Measurements from ENCODE around the gene PPIL6. TPM values are rescaled to one million over a fixed set of nuclear protein-coding genes. Genes with fewer than 3 reads are reported as not detected.

Gene PPIL6
- total and polyA plus RNA-seq, 4 donors = 0.17 to 0.51 (median 0.30) TPM

DNA sequence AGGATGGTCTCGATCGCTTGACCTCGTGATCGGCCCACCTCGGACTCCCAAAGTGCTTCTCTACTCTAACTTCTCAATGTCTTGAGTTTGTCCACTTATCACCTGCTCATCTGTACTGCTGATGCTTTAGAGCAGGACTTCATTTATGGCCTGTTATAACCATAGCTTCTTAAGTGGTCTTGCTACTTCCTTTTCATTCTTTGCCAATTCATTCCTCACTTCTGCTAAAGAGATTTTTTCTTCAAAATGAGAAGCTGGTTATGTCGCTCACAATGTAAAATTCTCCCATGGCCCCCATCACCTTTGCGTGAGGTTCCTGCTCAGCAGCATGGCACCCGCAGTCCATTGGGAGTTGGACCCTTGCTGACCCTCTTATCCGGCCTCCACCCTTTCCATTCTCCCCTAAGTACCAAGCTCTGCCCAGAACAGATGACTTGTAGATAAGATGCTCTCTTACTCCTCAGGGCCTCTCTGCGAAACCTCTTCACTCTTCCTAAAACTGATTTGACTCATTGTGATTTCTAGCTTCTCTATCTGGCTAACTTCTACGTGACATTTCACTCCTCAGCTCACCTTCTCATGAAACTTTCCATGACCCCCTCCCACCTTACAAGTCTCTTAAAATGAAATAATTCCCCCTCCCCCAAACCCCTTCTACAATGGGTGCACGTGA is 44.2 kb downstream of the PPIL6 start:
- Histone ChIP-seq H3K4me1 (ENCODE audit: control insufficient read depth in 4 of 4, insufficient read depth in 4 of 4, low read length in 3 of 4) (no peaks in the 10 kb centered on the region), H3K9me3 (ENCODE audit: control insufficient read depth in 4 of 4, low read length in 3 of 4) (no peaks in the 10 kb centered on the region), H3K36me3 (ENCODE audit: control insufficient read depth in 4 of 4, insufficient read depth in 3 of 4, low read depth in 1 of 4, low read length in 3 of 4) (no peaks in the 10 kb centered on the region), H3K9ac (ENCODE audit: low read depth in 1 of 2, low read length in 2 of 2) (no peak overlapping the region), H3K4me3 (ENCODE audit: low read depth in 1 of 3, low read length in 3 of 3) (no peak overlapping the region), H3K27ac (ENCODE audit: low read depth in 1 of 2, low read length in 2 of 2) (no peak overlapping the region), H3K27me3 (ENCODE audit: control insufficient read depth in 4 of 4, insufficient read depth in 4 of 4, low read length in 3 of 4) (no peaks in the 10 kb centered on the region)
- TF ChIP-seq TAF1 (conservative IDR thresholded peaks at IDR 0.05) = no peak
- TF ChIP-seq RAD21 (IDR thresholded peaks at IDR 0.05) = no peak
- TF ChIP-seq, protein P1, sequence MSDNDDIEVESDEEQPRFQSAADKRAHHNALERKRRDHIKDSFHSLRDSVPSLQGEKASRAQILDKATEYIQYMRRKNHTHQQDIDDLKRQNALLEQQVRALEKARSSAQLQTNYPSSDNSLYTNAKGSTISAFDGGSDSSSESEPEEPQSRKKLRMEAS (IDR thresholded peaks at IDR 0.05) = no peak
- no peak for TF ChIP-seq EGR1 (IDR thresholded peaks at IDR 0.05; ENCODE audit: low read depth in 2 of 2)
- TF ChIP-seq FOXA2 (IDR thresholded peaks at IDR 0.05) = no peak
- no peak for TF ChIP-seq NR2F2 (IDR thresholded peaks at IDR 0.05)
- TF ChIP-seq SP1 (IDR thresholded peaks at IDR 0.05) = no peak
- TF ChIP-seq, protein P2, sequence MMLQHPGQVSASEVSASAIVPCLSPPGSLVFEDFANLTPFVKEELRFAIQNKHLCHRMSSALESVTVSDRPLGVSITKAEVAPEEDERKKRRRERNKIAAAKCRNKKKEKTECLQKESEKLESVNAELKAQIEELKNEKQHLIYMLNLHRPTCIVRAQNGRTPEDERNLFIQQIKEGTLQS (IDR thresholded peaks at IDR 0.05) = no peak
- no peak for TF ChIP-seq JUND (IDR thresholded peaks at IDR 0.05)
- TF ChIP-seq HNF4A (conservative IDR thresholded peaks at IDR 0.05) = no peak
- no peak for TF ChIP-seq YY1 (IDR thresholded peaks at IDR 0.05)
- no peak for TF ChIP-seq RXRA (IDR thresholded peaks at IDR 0.05)
- no peak for TF ChIP-seq HNF4G (IDR thresholded peaks at IDR 0.05)
- TF ChIP-seq, protein P3, sequence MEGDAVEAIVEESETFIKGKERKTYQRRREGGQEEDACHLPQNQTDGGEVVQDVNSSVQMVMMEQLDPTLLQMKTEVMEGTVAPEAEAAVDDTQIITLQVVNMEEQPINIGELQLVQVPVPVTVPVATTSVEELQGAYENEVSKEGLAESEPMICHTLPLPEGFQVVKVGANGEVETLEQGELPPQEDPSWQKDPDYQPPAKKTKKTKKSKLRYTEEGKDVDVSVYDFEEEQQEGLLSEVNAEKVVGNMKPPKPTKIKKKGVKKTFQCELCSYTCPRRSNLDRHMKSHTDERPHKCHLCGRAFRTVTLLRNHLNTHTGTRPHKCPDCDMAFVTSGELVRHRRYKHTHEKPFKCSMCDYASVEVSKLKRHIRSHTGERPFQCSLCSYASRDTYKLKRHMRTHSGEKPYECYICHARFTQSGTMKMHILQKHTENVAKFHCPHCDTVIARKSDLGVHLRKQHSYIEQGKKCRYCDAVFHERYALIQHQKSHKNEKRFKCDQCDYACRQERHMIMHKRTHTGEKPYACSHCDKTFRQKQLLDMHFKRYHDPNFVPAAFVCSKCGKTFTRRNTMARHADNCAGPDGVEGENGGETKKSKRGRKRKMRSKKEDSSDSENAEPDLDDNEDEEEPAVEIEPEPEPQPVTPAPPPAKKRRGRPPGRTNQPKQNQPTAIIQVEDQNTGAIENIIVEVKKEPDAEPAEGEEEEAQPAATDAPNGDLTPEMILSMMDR (IDR thresholded peaks at IDR 0.05; ENCODE audit: low read depth, low read length, missing input control) = no peak
- TF ChIP-seq GABPA (IDR thresholded peaks at IDR 0.05 in 1 of 2, conservative IDR thresholded peaks at IDR 0.05 in 1 of 2) = no peak
- WGBS = 92% methylated on average over 12 of the region's 12 CpGs
- DNase-seq (ENCODE audit: low spot score) = no peak

DNA sequence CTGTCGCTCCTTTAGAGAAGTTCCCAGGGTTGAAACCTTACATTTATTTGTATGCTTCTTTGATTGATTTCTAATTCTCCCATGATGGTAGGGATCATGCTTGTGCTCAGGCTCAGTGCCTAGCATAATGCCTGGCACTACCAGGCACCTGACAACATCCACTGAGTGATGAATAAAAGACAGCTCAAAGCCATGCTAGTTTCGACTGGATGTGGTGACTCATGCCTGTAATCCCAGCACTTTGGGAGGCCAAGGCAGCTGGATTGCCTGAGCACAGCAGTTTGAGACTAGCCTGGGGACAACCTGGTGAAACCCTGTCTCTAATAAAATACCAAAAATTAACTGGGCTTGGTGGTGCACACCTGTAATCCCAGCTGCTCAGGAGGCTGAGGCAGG is 46.5 kb downstream of the PPIL6 start:
- Histone ChIP-seq H3K9ac (ENCODE audit: low read depth in 1 of 2, low read length in 2 of 2) (no peak overlapping the region), H3K4me1 (ENCODE audit: control insufficient read depth in 4 of 4, insufficient read depth in 4 of 4, low read length in 3 of 4) (no peaks in the 10 kb centered on the region), H3K9me3 (ENCODE audit: control insufficient read depth in 4 of 4, low read length in 3 of 4) (no peaks in the 10 kb centered on the region), H3K36me3 (ENCODE audit: control insufficient read depth in 4 of 4, insufficient read depth in 3 of 4, low read depth in 1 of 4, low read length in 3 of 4) (no peaks in the 10 kb centered on the region), H3K27me3 (ENCODE audit: control insufficient read depth in 4 of 4, insufficient read depth in 4 of 4, low read length in 3 of 4) (no peaks in the 10 kb centered on the region), H3K4me3 (ENCODE audit: low read depth in 1 of 3, low read length in 3 of 3) (no peak overlapping the region), H3K27ac (ENCODE audit: low read depth in 1 of 2, low read length in 2 of 2) (no peak overlapping the region)
- DNase-seq (ENCODE audit: low spot score) = no peak
- WGBS = 95% methylated on average over 2 of the region's 2 CpGs
- TF ChIP-seq HNF4G (IDR thresholded peaks at IDR 0.05) = no peak
- TF ChIP-seq FOXA1 (IDR thresholded peaks at IDR 0.05) = no peak
- no peak for TF ChIP-seq EGR1 (IDR thresholded peaks at IDR 0.05; ENCODE audit: low read depth in 2 of 2)
- TF ChIP-seq RXRA (IDR thresholded peaks at IDR 0.05) = no peak
- TF ChIP-seq TAF1 (conservative IDR thresholded peaks at IDR 0.05) = no peak
- TF ChIP-seq, protein P4, sequence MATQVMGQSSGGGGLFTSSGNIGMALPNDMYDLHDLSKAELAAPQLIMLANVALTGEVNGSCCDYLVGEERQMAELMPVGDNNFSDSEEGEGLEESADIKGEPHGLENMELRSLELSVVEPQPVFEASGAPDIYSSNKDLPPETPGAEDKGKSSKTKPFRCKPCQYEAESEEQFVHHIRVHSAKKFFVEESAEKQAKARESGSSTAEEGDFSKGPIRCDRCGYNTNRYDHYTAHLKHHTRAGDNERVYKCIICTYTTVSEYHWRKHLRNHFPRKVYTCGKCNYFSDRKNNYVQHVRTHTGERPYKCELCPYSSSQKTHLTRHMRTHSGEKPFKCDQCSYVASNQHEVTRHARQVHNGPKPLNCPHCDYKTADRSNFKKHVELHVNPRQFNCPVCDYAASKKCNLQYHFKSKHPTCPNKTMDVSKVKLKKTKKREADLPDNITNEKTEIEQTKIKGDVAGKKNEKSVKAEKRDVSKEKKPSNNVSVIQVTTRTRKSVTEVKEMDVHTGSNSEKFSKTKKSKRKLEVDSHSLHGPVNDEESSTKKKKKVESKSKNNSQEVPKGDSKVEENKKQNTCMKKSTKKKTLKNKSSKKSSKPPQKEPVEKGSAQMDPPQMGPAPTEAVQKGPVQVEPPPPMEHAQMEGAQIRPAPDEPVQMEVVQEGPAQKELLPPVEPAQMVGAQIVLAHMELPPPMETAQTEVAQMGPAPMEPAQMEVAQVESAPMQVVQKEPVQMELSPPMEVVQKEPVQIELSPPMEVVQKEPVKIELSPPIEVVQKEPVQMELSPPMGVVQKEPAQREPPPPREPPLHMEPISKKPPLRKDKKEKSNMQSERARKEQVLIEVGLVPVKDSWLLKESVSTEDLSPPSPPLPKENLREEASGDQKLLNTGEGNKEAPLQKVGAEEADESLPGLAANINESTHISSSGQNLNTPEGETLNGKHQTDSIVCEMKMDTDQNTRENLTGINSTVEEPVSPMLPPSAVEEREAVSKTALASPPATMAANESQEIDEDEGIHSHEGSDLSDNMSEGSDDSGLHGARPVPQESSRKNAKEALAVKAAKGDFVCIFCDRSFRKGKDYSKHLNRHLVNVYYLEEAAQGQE (IDR thresholded peaks at IDR 0.05) = no peak
- no peak for TF ChIP-seq RAD21 (IDR thresholded peaks at IDR 0.05)
- TF ChIP-seq GABPA (IDR thresholded peaks at IDR 0.05 in 1 of 2, conservative IDR thresholded peaks at IDR 0.05 in 1 of 2) = no peak
- TF ChIP-seq NR2F2 (IDR thresholded peaks at IDR 0.05) = no peak
- TF ChIP-seq, protein P2 (IDR thresholded peaks at IDR 0.05) = no peak
- no peak for TF ChIP-seq FOXA2 (IDR thresholded peaks at IDR 0.05)
- TF ChIP-seq, protein P1 (IDR thresholded peaks at IDR 0.05) = no peak
- no peak for TF ChIP-seq JUND (IDR thresholded peaks at IDR 0.05)
- TF ChIP-seq, protein P3 (IDR thresholded peaks at IDR 0.05; ENCODE audit: low read depth, low read length, missing input control) = no peak
- TF ChIP-seq YY1 (IDR thresholded peaks at IDR 0.05) = no peak
- TF ChIP-seq SP1 (IDR thresholded peaks at IDR 0.05) = no peak
